CD4-positive, alpha-beta T cell treated with Interleukin-17A for 4 hours (primary cell): ENCODE measurements around the gene CETN1.

ENCODE experiments used
- DNase-seq: peaks from one replicate; pipeline ENCODE4 v3.0.0-alpha.2; 2020; ENCODE audit warnings: mixed read lengths

The CETN1 gene

GRCh38 chr18:577643-578375 lies 2.4 kb upstream of the CETN1 start:
- no peak for DNase-seq

GRCh38 chr18:579238-579637 lies 942 bp upstream of the CETN1 start:
- no peak for DNase-seq

GRCh38 chr18:581096-581495 lies 916 bp downstream of the CETN1 start:
- DNase-seq: no peak

GRCh38 chr18:582465-582864 lies 2.3 kb downstream of the CETN1 start:
- no peak for DNase-seq

GRCh38 chr18:595068-595467 lies 14.9 kb downstream of the CETN1 start:
- DNase-seq: no peak

- DNase-seq: no peak
Measured at GRCh38 chr18:595571-595970, 15.4 kb downstream of the CETN1 start.

GRCh38 chr18:596288-596881 lies 16.2 kb downstream of the CETN1 start:
- peak; percentile 71 for DNase-seq

- DNase-seq: no peak
Measured at GRCh38 chr18:598124-598589, 18.0 kb downstream of the CETN1 start.

- DNase-seq: no peak
Measured at GRCh38 chr18:600107-600506, 19.9 kb downstream of the CETN1 start.

GRCh38 chr18:604771-605170 lies 24.6 kb downstream of the CETN1 start:
- DNase-seq: no peak

- DNase-seq: no peak
Measured at GRCh38 chr18:607930-608329, 27.8 kb downstream of the CETN1 start.

GRCh38 chr18:610214-610928 lies 30.2 kb downstream of the CETN1 start:
- no peak for DNase-seq

- DNase-seq: no peak
Measured at GRCh38 chr18:612156-612555, 32.0 kb downstream of the CETN1 start.

- DNase-seq: no peak
Measured at GRCh38 chr18:614193-614592, 34.0 kb downstream of the CETN1 start.

- no peak for DNase-seq
Measured at GRCh38 chr18:615092-615521, 34.9 kb downstream of the CETN1 start.

GRCh38 chr18:615773-616172 lies 35.6 kb downstream of the CETN1 start:
- DNase-seq: no peak

- no peak for DNase-seq
Measured at GRCh38 chr18:616380-616995, 36.3 kb downstream of the CETN1 start.

- DNase-seq: no peak
Measured at GRCh38 chr18:617970-618504, 37.9 kb downstream of the CETN1 start.

GRCh38 chr18:618618-619017 lies 38.4 kb downstream of the CETN1 start:
- DNase-seq: no peak

GRCh38 chr18:621291-622043 lies 41.3 kb downstream of the CETN1 start:
- DNase-seq: no peak

- no peak for DNase-seq
Measured at GRCh38 chr18:622289-622688, 42.1 kb downstream of the CETN1 start.
